Prostate gland (tissue), 2 donors: ENCODE results near the gene ZNF888.

ENCODE experiments used
- POLR2AphosphoS5 ChIP-seq: sonication (generic); formaldehyde crosslinking; IDR thresholded peaks from one replicate; pipeline ENCODE4 v1.6.1; 2017; ENCODE audit warnings: antibody characterized with exemption
- TF ChIP-seq, protein P1 (sequence below), 4 experiments: fragments of 200-600 bp in 2 of 4; fragments of 450-650 bp in 2 of 4; sonication (generic) in 2 of 4; IDR thresholded peaks; 1 replicate in 3 of 4; 2 replicates in 1 of 4; pipeline ENCODE4 v1.5.1; 2016 to 2019; ENCODE audit warnings: antibody characterized with exemption in 4 of 4, mild to moderate bottlenecking in 2 of 4, moderate library complexity in 2 of 4

DNA sequence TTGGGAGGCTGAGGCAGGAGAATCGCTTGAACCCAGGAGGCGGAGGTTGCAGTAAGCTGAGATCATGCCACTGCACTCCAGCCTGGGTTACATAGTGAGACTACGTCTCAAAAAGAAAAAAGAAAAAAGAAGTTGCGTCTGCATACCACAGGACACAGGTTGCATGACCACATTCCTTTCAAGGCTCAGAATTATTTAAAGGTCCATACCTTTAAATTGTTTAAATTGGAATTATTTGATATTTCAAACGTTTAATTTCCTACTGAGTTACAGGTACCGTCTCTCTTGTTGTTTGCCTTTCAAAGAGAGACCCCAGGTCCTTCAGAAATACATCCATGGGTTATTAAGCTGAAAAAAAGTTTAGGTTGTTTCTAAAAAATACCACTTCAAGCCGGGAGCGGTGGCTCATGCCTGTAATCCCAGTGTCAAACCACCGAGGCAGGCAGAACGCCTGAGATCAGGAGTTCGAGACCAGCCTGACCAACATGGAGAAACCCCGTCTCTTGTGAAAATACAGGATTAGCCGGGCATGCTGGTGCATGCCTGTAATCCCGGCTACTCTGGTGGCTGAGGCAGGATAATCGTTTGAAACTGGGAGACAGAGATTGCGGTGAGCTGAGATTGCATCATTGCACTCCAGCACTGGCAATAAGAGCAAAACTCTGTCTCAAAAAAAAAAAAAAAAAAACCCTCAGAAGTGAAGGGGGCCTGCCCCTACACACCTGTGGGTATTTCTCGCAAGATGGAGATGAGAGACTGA, 20.8 kb upstream of the ZNF888 start:
- TF ChIP-seq, protein P1, sequence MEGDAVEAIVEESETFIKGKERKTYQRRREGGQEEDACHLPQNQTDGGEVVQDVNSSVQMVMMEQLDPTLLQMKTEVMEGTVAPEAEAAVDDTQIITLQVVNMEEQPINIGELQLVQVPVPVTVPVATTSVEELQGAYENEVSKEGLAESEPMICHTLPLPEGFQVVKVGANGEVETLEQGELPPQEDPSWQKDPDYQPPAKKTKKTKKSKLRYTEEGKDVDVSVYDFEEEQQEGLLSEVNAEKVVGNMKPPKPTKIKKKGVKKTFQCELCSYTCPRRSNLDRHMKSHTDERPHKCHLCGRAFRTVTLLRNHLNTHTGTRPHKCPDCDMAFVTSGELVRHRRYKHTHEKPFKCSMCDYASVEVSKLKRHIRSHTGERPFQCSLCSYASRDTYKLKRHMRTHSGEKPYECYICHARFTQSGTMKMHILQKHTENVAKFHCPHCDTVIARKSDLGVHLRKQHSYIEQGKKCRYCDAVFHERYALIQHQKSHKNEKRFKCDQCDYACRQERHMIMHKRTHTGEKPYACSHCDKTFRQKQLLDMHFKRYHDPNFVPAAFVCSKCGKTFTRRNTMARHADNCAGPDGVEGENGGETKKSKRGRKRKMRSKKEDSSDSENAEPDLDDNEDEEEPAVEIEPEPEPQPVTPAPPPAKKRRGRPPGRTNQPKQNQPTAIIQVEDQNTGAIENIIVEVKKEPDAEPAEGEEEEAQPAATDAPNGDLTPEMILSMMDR (IDR thresholded peaks at IDR 0.05): peak in 1 of 4 experiments; percentile 4
- peak; percentile 36 for TF ChIP-seq POLR2AphosphoS5
